ENCODE data around the gene CYTH2.

GRCh38 chr19:48448563-48448962 lies 20.6 kb upstream of the CYTH2 start:
- no peak for TF ChIP-seq CTCF (IDR thresholded peaks at IDR 0.05; ENCODE audit: insufficient read depth, low read length, poor library complexity, severe bottlenecking)
- no peak for TF ChIP-seq EZH2phosphoT487 (conservative IDR thresholded peaks at IDR 0.05; ENCODE audit: low read length)
